ENCODE measurements around the gene ZNF521.
"Not testable (repeated sequence)": the region's sequence is repeated elsewhere in the genome, so short reads cannot be mapped to it uniquely, and the experiment has no call there.

The ZNF521 gene

DNA sequence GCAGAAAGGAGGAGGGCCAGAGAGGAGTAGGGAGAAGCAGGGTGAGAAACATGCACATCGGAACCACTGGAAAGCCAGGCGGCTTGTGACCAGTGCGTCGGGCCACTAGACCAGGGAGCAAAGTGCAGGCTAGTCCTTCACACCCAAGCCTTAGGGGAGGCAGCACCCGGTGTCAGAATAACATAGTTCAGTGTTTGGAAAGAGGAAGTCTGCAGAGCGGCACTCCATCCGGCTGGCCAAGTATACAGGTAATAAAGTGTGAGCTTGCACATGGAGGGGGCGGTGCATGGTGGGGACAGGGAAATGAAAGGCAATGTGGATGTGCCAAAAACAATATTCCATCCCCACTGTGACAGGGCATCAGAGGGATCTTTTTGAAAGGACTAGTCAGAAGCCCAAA, 69.7 kb downstream of the ZNF521 start:
- H3K36me3 ChIP-seq, result no peaks in the 10 kb centered on the region
- H3K27me3 ChIP-seq, result no peaks in the 10 kb centered on the region
- no peak overlapping the region for H3K4me2 ChIP-seq
- no peaks in the 10 kb centered on the region for H3K4me1 ChIP-seq
- no peak overlapping the region for H3K9ac ChIP-seq
- H3K27ac ChIP-seq, result no peak overlapping the region
- no peak overlapping the region for H3K4me3 ChIP-seq
- no peak for TF ChIP-seq Cebpa-rat (IDR thresholded peaks at IDR 0.05)
- H4K20me1 ChIP-seq, result no peaks in the 10 kb centered on the region
- H3K9me3 ChIP-seq, result no peaks in the 10 kb centered on the region

DNA sequence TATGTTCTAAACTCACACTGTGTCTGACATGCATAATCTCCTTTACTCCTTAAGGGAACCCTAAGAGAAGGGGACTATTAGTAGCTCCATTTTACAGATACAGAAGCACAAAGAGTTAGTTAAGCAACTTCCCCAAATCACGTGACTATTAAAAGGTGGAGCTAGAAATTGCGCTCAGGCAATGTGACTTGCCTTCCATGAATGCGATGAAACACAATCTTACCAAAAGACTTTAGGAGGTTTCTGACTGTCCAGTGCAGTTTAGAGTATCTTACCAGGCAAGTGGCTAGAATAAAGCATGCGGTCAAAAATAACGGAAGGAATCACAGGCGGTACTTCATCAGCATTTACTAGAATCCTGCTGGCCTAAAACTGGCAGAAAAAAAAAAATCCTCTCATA, 70.4 kb downstream of the ZNF521 start:
- TF ChIP-seq Cebpa-rat (IDR thresholded peaks at IDR 0.05), result no peak
- Histone ChIP-seq H3K9me3 (no peaks in the 10 kb centered on the region), H3K9ac (no peak overlapping the region), H3K27ac (no peak overlapping the region), H3K4me1 (no peaks in the 10 kb centered on the region), H4K20me1 (no peaks in the 10 kb centered on the region), H3K4me3 (no peak overlapping the region), H3K4me2 (no peak overlapping the region), H3K27me3 (no peaks in the 10 kb centered on the region), H3K36me3 (no peaks in the 10 kb centered on the region)

DNA sequence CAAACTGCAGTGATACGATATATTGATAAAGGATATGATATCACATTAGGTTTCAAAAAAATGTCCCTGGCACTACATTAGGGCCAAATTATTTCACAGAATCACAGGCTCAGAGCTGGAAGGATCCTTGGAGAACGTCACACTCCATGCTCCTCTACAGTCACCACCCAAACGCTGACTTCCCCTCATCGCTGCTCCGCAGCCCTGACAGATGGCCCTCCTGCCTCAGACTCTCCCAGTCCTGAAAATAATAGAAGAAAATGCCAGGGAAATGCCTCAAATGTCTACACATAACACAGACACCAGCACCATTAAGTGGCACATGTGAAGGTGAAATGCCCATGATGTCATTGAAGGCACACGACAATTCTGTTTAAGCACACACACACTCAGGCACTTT, 72.0 kb downstream of the ZNF521 start:
- H4K20me1 ChIP-seq, result no peaks in the 10 kb centered on the region

DNA sequence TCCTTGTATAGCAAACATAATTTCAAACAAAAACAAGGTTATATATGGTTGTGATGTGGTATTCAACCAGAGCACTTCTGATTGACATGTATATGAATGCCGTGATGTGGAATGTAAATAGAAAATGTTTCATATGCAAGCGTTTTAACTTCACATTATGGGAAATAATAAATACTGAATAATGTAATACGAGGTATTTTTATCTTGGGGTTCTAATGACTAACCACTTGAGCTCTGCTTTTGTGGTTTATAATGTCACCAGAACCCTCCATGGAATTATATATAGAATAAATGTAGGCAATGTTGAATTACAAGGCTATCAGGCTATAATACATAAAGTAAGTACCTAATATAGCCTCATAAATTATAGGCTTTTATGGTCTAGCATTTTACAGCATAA, 72.4 kb downstream of the ZNF521 start:
- H3K9me3 ChIP-seq, result no peaks in the 10 kb centered on the region
- H3K27ac ChIP-seq, result no peak overlapping the region
- H3K4me2 ChIP-seq, result no peak overlapping the region
- no peaks in the 10 kb centered on the region for H3K4me1 ChIP-seq
- H4K20me1 ChIP-seq, result no peaks in the 10 kb centered on the region
- no peak for TF ChIP-seq Cebpa-rat (IDR thresholded peaks at IDR 0.05)
- H3K9ac ChIP-seq, result no peak overlapping the region
- H3K4me3 ChIP-seq, result no peak overlapping the region
- H3K36me3 ChIP-seq, result no peaks in the 10 kb centered on the region
- H3K27me3 ChIP-seq, result no peaks in the 10 kb centered on the region

More for the DNA sequence above, 72.0 kb downstream of the ZNF521 start:
- Histone ChIP-seq H3K27ac (no peak overlapping the region), H3K9ac (no peak overlapping the region), H3K4me3 (no peak overlapping the region), H3K4me2 (no peak overlapping the region), H3K36me3 (no peaks in the 10 kb centered on the region), H3K4me1 (no peaks in the 10 kb centered on the region), H3K9me3 (no peaks in the 10 kb centered on the region), H3K27me3 (no peaks in the 10 kb centered on the region)
- no peak for TF ChIP-seq Cebpa-rat (IDR thresholded peaks at IDR 0.05)

DNA sequence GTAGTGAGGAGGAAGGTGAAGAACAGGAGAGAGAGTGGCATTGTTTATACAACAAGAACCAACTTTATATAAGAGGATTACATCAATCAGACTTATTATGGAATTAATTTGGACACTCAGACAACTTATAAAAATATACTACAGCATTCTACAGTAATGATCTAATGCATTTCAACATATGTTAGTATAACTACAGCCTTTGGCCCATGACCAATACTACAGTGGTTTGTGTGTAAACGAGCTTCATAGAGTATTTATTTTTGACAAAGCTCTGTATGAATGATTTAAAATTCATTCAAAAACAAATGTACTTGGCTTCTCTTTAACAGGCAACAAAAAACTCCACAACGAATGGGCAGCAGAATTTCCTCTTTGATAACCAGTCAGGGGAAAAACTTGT, 72.8 kb downstream of the ZNF521 start:
- no peak overlapping the region for H3K27ac ChIP-seq
- H3K9ac ChIP-seq, result no peak overlapping the region
- TF ChIP-seq Cebpa-rat (IDR thresholded peaks at IDR 0.05), result no peak
- H3K4me3 ChIP-seq, result no peak overlapping the region
- no peaks in the 10 kb centered on the region for H3K9me3 ChIP-seq
- no peaks in the 10 kb centered on the region for H3K27me3 ChIP-seq
- H3K4me2 ChIP-seq, result no peak overlapping the region
- H3K36me3 ChIP-seq, result no peaks in the 10 kb centered on the region
- no peaks in the 10 kb centered on the region for H3K4me1 ChIP-seq
- no peaks in the 10 kb centered on the region for H4K20me1 ChIP-seq

DNA sequence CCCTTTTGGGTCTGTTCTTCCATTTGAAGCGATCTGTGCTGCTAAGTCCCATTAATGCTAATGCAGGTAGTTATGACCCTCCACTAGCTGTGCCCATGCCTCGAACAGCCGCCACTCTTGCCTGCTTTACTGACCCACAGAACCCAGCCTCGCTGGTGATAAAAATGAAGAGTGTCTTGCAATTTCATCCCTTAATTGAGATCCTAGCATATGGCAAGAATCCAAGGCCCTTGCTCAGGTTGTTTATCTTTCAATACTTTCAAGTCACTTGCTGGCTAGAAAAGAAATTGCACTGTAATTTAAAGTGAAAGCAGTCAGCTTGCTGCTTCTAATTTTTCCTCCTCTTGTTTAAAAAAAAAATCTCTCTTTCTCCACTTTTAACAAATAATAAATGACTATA, 73.6 kb downstream of the ZNF521 start:
- H3K27me3 ChIP-seq, result no peaks in the 10 kb centered on the region
- H4K20me1 ChIP-seq, result no peaks in the 10 kb centered on the region
- H3K9ac ChIP-seq, result no peak overlapping the region
- no peaks in the 10 kb centered on the region for H3K4me1 ChIP-seq
- H3K4me2 ChIP-seq, result no peak overlapping the region
- H3K27ac ChIP-seq, result no peak overlapping the region
- H3K9me3 ChIP-seq, result no peaks in the 10 kb centered on the region
- no peak for TF ChIP-seq Cebpa-rat (IDR thresholded peaks at IDR 0.05)
- no peaks in the 10 kb centered on the region for H3K36me3 ChIP-seq
- H3K4me3 ChIP-seq, result no peak overlapping the region

DNA sequence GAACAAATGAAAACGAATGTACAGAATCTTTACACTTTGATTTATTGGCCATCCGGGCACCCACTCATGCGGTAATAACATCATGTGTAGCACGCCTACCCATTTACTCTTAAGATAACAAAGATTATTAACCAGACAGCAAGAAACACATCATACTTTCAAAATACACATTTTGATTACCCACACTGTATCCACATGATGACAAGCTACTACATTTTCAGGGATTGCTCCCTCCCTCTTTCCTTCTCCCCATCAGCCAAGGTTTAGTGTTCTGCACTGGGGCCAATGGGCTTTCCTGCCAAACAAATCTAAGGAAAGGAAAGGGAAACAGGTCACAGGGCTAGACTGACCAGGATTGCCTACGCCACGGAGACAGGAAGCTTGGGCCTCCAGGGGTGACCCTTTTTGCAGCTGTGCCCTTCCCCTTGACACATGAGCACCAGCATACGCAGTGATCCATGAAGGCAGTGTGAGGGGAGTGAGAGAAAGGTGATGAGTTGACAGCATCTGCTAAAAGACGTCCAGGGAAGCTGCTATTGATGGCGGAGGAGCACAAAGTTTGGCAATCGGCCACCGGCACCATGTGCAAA, 76.5 kb downstream of the ZNF521 start:
- TF ChIP-seq Cebpa-rat (IDR thresholded peaks at IDR 0.05), result no peak
- Histone ChIP-seq H4K20me1 (no peaks in the 10 kb centered on the region), H3K4me3 (no peak overlapping the region), H3K36me3 (no peaks in the 10 kb centered on the region), H3K4me2 (no peak overlapping the region), H3K27me3 (no peaks in the 10 kb centered on the region), H3K9ac (no peak overlapping the region), H3K9me3 (no peaks in the 10 kb centered on the region), H3K27ac (no peak overlapping the region), H3K4me1 (no peaks in the 10 kb centered on the region)

DNA sequence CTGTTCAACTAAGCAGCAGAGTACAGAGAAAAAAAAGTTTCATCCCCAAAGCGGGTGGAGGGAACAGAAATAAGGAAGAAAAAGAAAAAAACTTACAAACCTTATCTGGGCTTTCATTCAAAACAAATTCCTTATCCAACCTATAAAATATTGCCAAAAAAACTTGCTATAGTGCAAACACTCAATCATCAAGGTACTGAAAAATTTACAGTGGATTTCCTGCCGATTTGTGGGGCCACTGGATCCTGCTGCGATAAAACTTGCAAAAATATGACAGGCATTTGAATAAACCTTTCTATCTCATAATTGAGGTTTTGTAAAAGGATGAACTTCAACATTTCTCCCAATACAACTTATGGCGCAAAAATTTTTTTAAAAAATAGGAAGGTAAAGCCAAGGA, 77.0 kb downstream of the ZNF521 start:
- H3K27ac ChIP-seq, result no peak overlapping the region
- no peak for TF ChIP-seq Cebpa-rat (IDR thresholded peaks at IDR 0.05)
- H3K4me2 ChIP-seq, result no peak overlapping the region
- no peak overlapping the region for H3K4me3 ChIP-seq
- H3K27me3 ChIP-seq, result no peaks in the 10 kb centered on the region
- H3K9me3 ChIP-seq, result no peaks in the 10 kb centered on the region
- H4K20me1 ChIP-seq, result no peaks in the 10 kb centered on the region
- no peak overlapping the region for H3K9ac ChIP-seq
- H3K4me1 ChIP-seq, result no peaks in the 10 kb centered on the region
- H3K36me3 ChIP-seq, result no peaks in the 10 kb centered on the region

DNA sequence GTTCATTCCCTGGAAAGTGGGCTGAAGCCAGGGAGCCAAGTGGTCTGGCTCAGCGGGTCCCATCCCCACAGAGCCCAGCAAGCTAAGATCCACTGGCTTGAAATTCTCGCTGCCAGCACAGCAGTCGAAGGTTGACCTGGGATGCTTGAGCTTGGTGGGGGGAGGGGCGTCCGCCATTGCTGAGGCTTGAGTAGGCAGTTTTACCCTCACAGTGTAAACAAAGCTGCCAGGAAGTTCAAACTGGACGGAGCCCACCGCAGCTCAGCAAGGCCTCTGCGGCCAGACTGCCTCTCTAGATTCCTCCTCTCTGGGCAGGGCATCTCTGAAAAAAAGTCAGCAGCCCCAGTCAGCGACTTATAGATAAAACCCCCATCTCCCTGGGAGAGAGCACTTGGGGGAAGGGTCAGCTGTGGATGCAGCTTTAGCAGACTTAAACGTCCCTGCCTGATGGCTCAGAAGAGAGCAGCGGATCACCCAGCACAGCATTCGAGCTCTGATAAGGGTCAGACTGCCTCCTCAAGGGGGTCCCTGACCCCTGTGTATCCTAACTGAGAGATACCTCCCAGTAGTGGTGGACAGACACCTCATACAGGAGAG, 84.9 kb downstream of the ZNF521 start:
- H3K27ac ChIP-seq, H3K9me3 ChIP-seq, H4K20me1 ChIP-seq, H3K36me3 ChIP-seq, H3K4me1 ChIP-seq, H3K27me3 ChIP-seq, H3K4me3 ChIP-seq, H3K9ac ChIP-seq, H3K4me2 ChIP-seq: not testable (repeated sequence)

DNA sequence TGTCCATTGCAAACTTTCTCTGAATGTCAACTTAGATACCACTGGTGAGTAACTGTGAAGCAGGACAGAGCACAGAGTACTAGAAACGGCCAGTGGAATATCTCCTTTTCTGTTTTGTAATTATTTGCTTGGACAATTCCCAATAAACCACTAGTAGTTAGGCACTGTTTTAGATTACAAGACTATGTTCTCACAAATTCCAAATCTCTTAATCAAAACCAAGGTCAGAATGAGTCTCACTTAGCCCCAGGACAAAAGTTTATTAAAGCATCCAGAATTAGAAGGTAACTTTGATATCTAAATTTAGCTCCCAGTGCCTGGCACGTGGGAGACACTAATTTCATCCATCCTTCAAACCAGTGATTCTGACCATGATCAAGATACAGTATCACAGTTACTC, 89.0 kb downstream of the ZNF521 start:
- no peaks in the 10 kb centered on the region for H3K9me3 ChIP-seq
- no peaks in the 10 kb centered on the region for H4K20me1 ChIP-seq
- no peak overlapping the region for H3K27ac ChIP-seq
- TF ChIP-seq Cebpa-rat (IDR thresholded peaks at IDR 0.05), result no peak
- H3K4me2 ChIP-seq, result no peak overlapping the region
- no peak overlapping the region for H3K4me3 ChIP-seq
- no peaks in the 10 kb centered on the region for H3K4me1 ChIP-seq
- no peak overlapping the region for H3K9ac ChIP-seq
- H3K36me3 ChIP-seq, result no peaks in the 10 kb centered on the region
- H3K27me3 ChIP-seq, result no peaks in the 10 kb centered on the region

DNA sequence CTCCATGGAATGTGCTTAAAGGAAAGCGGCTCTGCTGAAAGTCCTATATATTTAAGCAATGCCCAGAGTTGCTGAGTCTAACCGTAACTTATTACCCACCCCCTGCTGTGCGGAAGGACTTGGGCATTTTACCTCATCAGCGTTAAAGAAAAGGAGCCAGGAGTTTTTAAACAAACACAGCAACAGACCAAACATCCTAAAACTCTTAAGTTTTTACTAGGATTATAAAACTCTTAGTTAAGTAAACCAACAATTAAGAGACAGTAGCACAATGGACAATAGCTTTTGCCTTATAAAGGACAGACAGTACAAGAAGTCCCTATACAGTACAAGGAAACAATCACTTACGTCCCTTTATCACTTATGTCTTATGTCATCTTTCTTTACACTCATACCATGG, 90.2 kb downstream of the ZNF521 start:
- Histone ChIP-seq H3K4me3 (no peak overlapping the region), H3K36me3 (no peaks in the 10 kb centered on the region), H3K4me2 (no peak overlapping the region), H3K27ac (no peak overlapping the region), H3K9ac (no peak overlapping the region), H3K4me1 (no peaks in the 10 kb centered on the region), H3K27me3 (no peaks in the 10 kb centered on the region), H3K9me3 (no peaks in the 10 kb centered on the region), H4K20me1 (no peaks in the 10 kb centered on the region)
- TF ChIP-seq Cebpa-rat (IDR thresholded peaks at IDR 0.05), result no peak

Data from BLaER1 (cell line).